Activated CD8-positive, alpha-beta memory T cell treated with anti-CD3 and anti-CD28 coated beads for 1 hour (primary cell): ENCODE data around the gene CCL27.
"Not testable (repeated sequence)": the region's sequence is repeated elsewhere in the genome, so short reads cannot be mapped to it uniquely, and the experiment has no call there.

Experiments used
- DNase-seq, 2 donors: peaks; one replicate each; pipeline ENCODE4 v3.0.0-alpha.2; 2020; ENCODE audit warnings: low read depth in 1 of 2; ENCODE audit errors: extremely low read depth in 1 of 2

Gene CCL27

GRCh38 chr9:34651876-34652601, 10.4 kb downstream of the CCL27 start, which contains the start of gene IL11RA:
Gene IL11RA, plus strand, starts transcription at chr9:34652185. Its CDS starts 3,033 bp downstream, at chr9:34655218.
- DNase-seq: no peak

- DNase-seq: no peak
Observed at GRCh38 chr9:34651321-34651720, 11.1 kb downstream of the CCL27 start.

GRCh38 chr9:34650816-34651215, 11.6 kb downstream of the CCL27 start:
- DNase-seq: no peak

- no peak for DNase-seq
Observed at GRCh38 chr9:34648673-34649072, 13.8 kb downstream of the CCL27 start.

- no peak for DNase-seq
Observed at GRCh38 chr9:34647651-34648050, 14.8 kb downstream of the CCL27 start.

- DNase-seq: no peak
Observed at GRCh38 chr9:34647084-34647403, 15.4 kb downstream of the CCL27 start.

GRCh38 chr9:34646211-34647083, 16.0 kb downstream of the CCL27 start, which contains the start of gene GALT:
Gene GALT, plus strand, starts transcription at chr9:34646675. Its CDS starts 30 bp downstream, at chr9:34646705.
- peak; percentile 94 to 96 for DNase-seq

GRCh38 chr9:34644766-34645314, 17.6 kb downstream of the CCL27 start:
- DNase-seq: no peak

GRCh38 chr9:34642679-34643078, 19.8 kb downstream of the CCL27 start:
- no peak for DNase-seq

- not testable (repeated sequence) for DNase-seq
Observed at GRCh38 chr9:34639322-34639721, 23.1 kb downstream of the CCL27 start.

GRCh38 chr9:34638138-34638445, 24.4 kb downstream of the CCL27 start:
- no peak for DNase-seq

GRCh38 chr9:34637356-34638137, 24.9 kb downstream of the CCL27 start, which contains the start of gene SIGMAR1:
Gene SIGMAR1, minus strand, starts transcription at chr9:34637787. Its CDS starts 90 bp downstream, at chr9:34637697.
- peak; percentile 71 to 88 for DNase-seq

GRCh38 chr9:34636791-34637355, 25.6 kb downstream of the CCL27 start:
- no peak for DNase-seq

GRCh38 chr9:34635556-34635955, 26.9 kb downstream of the CCL27 start:
- no peak for DNase-seq

- no peak for DNase-seq
Observed at GRCh38 chr9:34634551-34635248, 27.8 kb downstream of the CCL27 start.

- DNase-seq: peak; percentile 55 to 65
Observed at GRCh38 chr9:34633851-34634550, 28.5 kb downstream of the CCL27 start.

GRCh38 chr9:34633166-34633565, 29.3 kb downstream of the CCL27 start:
- no peak for DNase-seq

GRCh38 chr9:34630402-34631154, 31.9 kb downstream of the CCL27 start:
- no peak for DNase-seq

GRCh38 chr9:34629491-34629808, 33.0 kb downstream of the CCL27 start:
- no peak for DNase-seq
